ENCODE measurements around the gene CYGB. TPM values are rescaled to one million over a fixed set of nuclear protein-coding genes. Genes with fewer than 3 reads are reported as not detected.
A peak's percentile ranks its signal among the peaks of the same experiment; 100 is the strongest.

Gene CYGB
- polyA plus RNA-seq, 3 donors = 15.4 to 16.5 (median 16.4) TPM

DNA sequence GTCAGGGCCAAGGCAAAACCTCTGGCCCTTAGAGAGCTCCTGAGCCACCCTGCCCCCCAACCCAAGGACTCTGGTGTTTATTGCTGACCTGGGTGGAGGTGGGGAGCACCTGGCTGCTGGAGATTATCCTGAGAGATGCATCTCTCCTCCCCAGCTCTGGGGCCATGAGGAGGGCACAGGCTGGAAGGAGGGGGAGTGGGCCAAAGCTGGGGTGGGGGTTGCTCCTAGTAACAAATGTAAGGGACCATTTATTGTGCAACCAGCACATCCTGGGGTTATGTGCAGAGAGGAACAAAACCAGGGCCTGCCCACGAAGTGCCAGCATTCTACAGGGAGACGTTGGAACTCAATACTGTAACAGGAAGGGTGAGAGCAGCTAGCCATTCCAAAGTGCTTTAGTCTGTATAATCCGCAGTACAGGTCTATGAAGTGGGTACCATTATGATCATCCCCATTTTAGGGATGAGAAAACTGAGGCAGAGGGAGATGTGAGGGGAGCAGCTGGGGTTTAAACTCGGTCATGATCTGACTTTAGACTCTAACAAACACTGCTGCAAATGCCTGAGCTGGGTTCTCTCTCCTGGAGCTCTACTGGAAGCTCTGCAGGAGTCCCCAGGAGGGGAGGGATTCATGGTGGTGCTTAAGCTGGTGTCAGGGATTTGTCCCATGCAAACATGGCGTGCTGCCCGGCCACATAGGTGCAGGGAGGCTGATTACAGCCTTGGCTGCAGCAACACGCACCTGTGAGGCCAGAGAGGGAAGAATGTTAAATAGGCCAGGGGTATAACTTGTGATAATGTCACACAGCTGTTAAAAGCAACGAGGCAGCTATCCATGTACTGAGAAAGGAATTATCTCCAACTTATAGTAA lies 34.9 kb downstream of the CYGB start:
- no peak for DNase-seq

DNA sequence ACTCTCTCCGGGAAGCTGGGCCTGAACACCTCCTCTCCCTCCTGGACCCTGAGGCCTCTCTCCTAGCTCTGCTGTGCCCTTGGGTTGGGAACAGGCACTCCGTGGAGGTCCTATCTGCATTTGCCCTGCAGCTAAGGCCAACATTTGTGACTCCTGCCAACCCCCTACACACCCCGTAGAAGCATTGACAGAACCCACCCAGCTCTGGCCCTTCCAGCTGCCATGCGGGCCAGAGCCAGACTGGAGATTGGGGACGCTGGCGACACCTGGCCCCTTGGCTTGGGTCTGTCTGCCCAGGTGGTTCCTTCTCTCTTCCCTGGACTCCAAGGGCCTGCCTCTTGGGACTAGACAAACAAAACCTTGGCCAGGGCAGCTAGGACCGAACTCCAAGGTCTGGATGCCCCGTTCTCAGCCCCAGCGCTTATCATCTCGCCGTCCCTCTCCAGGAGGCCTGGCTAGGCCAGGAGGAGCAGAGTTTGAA lies 35.6 kb downstream of the CYGB start:
- no peak for DNase-seq

DNA sequence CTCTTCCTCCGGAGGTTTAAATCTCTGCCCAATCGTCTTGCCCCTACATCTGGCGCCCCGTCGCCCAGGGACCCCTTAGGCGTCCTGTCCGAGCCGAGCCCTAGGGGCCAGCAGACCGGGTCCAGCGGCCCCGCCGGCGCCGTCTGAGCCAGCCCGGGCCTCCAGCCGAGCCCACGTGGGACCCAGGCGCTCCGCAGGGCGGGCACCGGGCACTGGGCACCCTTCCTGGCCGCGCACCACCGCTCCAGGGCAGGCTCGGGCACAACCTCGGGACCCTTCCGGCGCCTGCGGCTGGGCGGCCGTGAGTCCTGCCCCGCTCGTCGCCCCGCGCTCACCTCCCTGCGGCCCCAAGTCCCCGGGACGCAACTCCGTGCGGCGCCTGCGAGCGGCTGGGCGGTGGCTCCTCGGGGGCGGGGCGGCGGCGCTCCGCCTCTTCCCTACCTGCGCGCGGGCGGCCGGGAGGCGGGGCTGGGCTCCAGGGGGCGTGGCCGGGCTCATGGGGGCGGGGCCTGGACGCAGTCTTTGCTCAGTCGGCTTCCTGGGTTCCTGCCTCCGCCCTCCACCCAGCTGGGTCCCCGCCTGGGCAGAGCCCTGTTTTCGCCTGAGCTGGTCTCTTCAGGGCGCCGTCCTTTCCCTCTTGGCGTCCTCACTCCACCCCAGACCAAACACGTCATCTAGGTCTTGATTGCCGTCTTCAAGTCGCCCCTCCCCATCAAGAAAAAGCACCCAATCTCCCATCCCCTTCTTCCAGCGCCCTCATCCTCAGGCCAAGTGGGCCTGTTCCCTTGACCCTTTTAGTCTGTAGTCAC lies 36.3 kb downstream of the CYGB start, which contains the start of gene RHBDF2:
TSS of gene RHBDF2 (minus strand) at position 406 of the 809 bp plus-strand sequence. CDS start 19,899 bp downstream, outside the sequence.
- peak; percentile 64 for DNase-seq

DNA sequence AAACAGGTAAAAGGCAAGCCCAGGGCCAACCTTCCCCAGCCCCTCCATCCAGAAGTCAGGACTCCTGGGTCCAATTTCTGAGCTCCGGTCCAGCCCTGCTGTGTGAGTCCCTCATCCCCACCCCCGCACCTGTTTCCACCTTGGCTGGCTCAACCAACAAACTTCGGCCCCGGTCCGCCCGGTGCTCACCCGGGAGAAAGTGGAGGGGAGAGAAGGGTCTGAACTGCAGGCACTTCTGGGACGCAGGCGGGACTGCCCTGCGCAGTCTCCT lies 36.8 kb downstream of the CYGB start:
- DNase-seq = no peak

DNA sequence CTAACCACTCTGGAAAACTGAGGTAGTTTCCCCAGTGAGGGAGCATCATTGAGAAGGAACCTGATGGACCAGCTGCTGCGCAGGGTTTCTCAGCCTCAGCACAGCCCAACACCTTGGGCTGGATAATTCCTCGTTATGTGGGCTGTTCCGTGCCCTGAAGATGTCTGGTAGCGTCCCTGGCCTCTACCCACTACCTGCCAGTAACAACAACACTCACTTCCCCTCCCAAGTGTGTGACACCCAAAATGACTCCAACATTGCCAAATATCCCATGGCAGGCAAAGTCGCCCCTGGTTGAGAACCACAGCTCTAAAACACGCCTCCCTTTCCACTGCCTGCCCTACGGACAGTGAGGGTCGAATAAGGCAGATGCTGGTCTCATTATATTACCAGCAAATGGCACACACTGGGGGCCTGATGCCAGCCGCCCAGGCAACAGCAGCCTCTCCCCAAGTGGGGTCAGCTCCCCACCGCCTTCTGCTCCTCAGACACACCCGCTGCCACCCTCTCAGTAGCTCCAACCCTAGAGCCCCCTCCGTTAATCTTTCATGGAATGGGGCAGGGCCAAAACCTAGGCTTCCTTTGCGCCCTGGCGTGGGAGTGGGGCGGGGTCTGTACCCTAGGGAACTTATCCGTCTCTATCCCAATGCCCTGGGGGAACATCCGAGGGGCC lies 37.3 kb downstream of the CYGB start:
- DNase-seq = no peak

DNA sequence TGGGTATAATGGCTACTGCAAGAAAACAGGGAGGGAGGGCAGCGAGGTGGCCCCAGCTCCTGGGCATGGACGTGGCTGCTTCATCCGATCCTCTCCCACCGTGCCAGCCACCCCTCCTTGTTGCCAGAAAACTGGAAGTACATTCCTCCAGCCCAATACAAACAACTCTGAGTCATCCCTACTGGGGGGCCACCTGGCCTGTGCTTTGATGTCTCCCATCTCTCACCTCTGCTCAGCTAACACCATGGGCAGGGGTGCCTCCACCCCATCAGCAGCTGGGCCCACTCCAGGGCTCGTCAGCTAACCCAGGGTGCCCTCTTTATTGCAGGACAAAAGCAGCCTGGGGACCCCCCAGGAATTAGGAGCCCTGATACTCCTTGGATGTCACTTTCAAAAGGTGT lies 38.2 kb downstream of the CYGB start:
- DNase-seq = no peak

DNA sequence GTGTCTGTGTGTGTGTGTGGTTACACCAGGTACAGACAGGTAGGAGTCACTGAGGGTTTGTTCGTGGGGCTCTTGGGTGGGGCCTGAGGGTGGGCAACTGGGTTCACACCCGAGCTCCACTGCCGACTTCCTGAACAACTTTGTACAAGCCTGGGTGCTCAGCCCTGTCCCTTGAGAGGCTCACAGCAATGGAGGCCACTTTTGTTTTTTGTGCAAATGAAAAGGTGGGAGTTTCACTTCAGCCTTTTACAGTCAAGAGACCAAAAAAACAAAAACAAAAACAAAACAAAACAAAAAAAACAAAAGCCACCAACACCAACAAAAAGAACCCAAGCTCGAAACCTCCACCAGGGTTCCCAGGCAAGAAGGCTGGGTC lies 38.6 kb downstream of the CYGB start:
- no peak for DNase-seq

DNA sequence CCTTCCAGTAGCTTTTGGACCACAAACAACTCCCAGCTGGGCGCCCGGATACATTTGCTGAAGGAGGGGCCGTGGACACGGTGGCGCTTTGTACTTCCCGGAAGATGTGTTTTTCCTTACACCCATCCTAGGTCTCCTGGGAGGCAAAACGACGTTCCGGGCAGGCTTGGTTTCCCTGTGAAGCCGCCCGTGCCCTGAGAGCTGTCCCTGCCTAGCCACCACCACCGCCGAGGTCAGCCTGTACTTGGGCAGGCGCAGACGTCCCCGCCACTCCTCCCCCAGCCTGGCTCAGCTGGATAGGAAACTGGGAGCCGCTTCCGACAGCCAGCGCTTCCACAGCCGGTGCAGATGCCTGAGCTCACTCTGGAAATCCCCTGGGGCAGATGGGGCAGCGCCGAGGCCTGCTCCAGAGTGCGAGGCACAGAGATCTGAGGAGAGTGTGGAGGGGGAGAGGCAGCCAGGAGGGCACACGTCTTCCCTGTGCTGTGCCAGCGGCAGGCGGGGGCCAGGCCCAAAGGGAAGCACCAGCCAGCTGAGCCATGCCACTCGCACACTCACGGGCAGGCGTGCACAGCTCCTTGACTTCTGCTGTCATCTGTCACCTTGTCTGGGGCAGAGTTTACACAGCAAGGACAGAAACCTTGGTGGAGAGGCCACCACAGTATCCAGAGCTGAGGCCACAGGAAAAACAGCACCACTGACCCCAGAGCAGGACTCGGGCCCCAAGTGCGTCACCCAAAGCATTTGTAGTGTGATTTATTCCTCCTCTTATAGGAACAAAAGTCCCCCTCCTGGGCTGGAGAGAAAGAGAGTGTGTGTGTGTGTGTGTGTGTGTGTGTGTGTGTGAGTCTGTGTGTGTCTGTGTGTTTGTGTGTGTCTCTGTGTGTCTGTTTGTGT lies 39.3 kb downstream of the CYGB start:
- DNase-seq = peak; percentile 72

DNA sequence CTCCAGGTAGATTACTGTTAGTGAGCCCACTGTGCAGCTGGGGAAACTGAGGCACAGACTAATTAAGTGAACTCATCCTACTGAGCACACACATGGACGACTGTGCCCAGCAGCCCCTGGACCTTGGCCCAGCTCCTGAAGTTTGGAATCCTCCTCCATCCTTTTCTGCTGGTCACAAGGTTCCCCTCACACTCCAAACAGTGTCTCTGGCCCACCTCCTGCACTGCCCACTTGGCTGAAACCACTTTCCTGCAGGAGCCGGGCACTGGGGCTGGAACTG lies 39.9 kb downstream of the CYGB start:
- no peak for DNase-seq

DNA sequence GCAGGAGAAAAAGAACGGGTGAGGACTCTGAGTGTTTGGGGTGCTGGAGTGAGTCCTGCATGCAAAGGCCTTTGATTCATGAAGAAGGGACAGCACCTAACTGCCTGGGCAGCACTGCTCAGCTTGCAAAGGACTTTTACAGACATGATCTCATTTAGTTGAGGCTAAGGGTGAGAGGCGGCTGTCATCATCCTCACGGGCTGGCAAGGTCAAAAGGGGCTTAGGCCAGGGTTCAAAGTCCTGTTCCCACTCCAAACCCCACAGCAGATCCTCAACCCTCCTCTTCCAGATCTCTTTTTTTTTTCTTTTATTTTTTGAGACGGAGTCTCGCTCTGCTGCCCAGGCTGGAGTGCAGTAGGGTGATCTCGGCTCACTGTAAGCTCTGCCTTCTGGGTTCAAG lies 41.0 kb downstream of the CYGB start:
- no peak for DNase-seq

DNA sequence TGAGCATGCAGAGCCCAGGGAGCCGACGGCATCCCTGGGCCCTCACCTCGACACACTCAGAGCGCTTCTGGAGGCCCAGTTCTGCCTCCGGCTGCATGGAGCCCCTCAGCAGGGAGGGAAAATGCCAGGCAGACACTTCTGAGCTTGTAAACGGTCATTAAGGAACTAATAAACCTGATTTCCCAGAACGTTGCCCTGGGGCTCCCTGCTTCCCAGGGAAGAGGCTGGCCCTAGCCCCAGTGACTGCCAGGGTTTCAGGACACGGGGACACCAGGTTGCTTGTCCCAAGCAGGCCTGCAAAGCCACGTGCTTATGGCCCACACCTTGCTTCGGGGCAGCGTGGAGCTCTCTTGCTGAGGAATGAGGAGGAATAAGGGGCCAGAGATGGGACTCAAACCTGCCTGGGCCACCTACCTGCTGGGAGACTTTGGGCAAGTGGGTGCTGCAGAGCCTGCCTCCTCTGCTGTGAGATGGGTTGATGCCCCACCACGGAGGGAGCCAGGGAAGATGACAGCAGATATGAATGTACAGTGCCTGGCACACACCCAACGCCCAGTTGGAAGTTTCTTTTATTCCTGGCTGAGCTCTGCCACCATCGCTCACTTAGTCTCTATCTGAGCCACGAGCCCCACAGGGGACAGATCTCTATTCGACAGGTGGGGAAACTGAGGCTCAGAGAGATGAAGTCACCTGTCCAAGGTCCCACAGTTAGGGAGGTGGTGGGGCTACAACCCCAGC lies 41.7 kb downstream of the CYGB start:
- DNase-seq = no peak

DNA sequence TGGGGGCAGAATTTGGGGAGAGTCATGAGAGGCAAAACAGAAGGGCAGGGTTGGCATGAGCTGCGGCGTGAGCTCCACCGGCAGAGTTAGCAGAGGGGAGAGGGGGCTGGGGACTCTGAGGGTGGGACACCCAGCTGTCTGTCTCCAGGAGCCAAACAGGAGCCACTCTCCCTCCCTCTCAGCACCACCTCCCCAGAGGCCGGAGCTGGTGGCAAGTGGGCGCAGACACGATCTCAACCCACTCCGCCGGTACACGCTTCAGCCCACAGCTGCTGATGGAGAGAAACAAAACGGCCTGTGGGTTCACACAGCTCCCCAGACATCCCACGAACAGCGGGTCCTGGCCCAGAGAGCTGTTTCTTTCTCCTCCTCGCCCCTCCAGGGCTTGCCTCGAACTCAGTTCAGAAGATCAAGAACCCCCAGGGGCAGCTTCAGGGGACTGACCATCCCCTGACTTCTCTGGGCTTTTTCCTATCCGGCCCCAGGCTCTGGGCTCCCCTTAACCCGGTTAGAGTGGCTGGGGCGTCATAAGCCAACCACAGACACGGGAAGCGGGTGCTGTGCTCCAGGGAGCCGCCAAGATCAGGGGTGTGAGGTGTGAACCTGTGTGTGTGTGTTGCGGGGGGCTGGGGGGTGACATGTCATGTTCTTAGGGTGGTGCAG lies 43.9 kb downstream of the CYGB start:
- DNase-seq = no peak

DNA sequence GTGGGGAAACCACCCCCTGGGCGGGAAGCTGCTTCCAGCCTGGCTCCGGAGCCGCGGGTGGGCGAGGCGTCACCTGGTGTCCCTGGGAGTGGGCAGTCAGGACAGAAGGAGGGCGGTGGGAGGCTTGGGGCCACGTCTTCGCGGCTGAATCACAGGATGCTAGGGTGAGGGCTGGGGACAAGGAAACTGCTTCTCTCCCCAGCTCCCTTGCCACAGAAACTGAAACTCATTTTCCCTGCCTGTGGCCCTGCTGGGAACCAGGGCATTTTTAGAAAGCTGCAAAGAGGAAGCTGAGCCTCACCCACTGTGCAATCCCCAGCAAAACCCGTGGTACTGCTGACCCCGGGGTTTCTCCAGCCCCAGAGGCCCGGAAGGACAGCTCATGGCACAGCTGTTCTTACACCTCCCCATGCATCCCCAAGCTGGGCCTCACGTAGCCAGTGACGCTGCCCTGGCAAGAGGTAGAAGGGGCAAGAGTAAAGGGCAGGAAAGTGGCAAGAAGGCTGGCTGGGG lies 44.5 kb downstream of the CYGB start:
- DNase-seq = no peak

DNA sequence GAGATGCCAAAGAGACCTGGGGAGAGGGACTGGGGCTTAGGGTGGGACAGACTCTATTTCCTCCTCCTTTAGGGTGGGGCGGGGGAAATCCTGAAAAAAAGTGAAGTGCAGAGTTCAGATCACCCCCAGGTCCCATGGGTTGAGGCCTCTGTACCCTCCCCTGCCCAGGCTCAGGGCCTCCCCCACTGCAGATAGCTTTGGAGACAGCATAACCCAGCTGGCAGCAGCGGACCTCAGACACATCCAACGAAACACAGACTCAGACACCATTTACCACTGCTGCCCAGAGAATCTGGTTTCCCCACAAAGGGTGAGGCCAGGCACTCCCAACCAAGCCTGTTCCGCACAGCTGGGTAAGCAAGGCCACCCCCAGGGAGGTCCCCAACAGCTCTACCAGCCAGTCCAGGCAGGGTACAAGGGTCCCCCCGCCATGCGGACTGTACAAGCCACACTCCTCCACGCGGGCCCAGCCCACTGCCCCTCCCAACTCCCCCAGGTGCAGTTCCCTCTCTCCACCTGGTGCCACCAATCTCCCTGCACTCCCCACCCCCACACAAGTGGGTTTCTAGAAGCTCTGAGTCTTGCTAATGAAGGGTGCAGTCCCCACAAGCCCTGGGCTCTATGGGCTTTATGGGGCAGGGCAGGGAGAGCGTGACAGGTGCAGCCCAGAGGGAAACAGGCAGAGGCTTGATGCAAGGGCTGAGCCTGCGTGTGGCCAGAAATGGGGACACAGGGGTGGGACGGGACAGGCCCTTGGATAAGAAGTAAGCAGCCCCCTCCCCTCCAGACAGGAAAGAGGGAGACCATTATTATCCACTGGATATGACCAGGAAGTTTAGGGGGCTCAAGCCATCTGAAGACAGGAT lies 45.2 kb downstream of the CYGB start:
- DNase-seq = no peak

DNA sequence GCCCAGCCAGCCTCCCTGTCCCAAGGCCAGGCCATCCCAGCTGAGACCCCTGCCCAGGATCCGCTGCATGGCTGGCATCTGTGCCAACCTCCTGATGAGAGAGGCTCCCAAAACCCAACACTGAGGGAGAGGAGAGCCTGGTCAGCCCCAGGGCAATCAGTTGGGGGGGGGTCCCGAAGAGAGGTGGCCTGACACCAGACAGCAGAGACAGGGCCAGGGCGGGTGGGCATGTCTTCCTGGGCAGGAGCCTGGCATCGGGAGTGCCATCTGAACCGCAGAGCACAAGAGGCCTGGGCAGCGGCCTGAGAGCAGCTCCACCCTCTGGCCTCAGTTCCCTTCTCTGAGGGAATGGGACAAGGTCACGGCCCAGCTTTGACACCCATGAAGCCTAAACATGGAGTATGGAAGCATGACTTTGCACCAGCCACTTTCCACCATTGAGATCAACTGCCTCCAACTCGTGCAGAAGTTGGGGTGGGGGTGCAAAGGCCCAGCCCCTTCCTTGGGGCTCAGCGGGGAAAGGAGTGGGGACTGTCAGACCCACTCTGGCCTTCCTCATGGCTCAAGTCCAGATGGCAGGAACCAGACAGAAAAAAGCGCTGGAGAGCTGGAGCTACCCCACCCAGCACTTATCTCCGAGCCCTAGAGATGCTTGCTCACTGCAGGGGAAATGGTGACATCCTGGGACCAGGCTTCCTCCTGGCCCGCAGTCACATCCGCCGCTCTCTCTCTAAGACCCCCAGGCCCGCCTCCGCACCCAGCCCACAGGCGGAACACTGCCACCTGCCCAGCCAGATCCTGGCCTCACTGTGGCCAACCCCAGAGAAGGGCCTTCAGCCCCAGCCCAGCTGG lies 46.0 kb downstream of the CYGB start:
- DNase-seq = no peak

DNA sequence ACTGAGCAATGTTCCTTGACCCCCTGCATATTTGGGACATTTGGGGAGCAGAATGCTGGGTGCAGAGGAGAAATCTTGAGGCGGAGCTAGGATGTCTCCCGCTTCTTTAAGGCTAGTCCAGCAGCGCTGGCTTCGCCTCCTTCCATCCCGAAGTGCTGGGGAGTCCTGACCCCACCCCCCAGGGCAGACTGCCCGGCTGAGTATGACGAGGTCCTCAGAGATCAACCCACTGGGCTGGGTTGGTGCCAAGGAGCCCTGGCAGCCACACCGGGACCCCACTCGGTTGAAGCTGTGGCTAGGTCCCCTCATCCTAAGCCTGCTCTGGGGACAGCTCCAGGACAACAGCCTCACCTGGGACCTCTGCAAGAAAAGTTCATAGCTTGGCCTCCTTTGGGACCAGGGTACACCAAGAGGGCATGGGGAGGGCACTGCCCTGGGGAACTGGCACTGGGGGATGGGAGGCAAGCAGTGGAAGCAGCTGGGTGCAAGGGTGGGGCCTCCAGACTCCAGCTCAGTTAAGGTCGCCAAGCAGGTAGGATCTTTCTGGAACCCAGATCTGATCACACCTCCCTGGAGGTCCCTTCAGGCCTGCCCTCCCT lies 47.3 kb downstream of the CYGB start:
- DNase-seq = no peak

DNA sequence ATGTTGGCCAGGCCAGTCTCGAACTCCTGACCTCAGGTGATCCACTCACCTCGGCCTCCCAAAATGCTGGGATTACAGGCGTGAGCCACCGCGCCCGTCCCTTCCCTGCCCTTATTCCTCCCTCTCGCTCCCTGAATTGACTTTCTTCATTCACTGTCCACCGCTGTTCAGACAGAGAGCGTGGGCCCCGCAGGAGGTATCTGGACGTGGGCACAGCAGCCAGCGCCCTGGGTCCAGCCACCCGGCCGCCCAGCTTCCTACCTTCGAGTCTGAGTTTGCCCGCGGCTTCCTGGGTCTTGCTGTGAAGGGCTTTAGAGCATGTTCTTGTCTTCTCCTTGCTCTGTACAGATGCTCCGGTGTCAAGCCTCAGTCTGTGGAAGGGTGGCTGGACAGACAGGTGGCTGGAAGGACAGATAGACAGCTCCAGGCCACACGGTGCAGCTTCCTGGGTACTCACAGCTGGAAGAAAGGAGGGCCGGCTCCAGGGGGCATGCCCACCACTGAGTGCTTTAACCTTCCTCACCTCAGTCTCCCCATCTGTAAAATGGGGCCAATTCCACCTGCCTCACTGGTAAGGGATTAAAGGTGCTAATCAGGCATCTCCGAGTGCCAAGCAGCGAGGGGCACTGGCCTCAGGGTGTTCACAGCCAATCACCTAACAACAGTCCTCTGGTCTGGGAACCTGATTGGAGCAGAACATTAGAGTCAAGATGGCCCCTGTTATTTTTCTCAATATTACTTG lies 49.9 kb downstream of the CYGB start:
- no peak for DNase-seq

All from renal pelvis (tissue), 4 donors.